Breast epithelium (tissue), 4 donors: Measurements from ENCODE around the gene KLHL24. TPM values are rescaled to one million over a fixed set of nuclear protein-coding genes. Genes with fewer than 3 reads are reported as not detected.
"Not testable (repeated sequence)": the region's sequence is repeated elsewhere in the genome, so short reads cannot be mapped to it uniquely, and the experiment has no call there.

Experiments
- DNase-seq, 2 donors: peaks; one replicate each; pipeline ENCODE4 v3.0.0-alpha.2; 2019; ENCODE audit warnings: low spot score in 2 of 2
- H3K27ac ChIP-seq, 2 donors: fragments of 200-600 bp; sonication (generic) in 1 of 2; one replicate each; pipeline ENCODE4 v1.5.1; 2016 to 2019; ENCODE audit warnings: mild to moderate bottlenecking in 1 of 2
- H3K27me3 ChIP-seq, 2 donors: fragments of 200-600 bp; sonication (generic) in 1 of 2; one replicate each; pipeline versions ENCODE4 v1.5.1 to v1.6.0; 2017 to 2019; ENCODE audit warnings: control low read depth in 1 of 2, mild to moderate bottlenecking in 1 of 2
- H3K36me3 ChIP-seq: fragments of 200-600 bp; one replicate; pipeline ENCODE4 v1.5.1; 2019
- H3K4me1 ChIP-seq, 2 donors: fragments of 200-600 bp; sonication (generic); one replicate each; pipeline ENCODE4 v1.5.1; 2016 to 2019; ENCODE audit warnings: control low read depth in 1 of 2
- H3K4me3 ChIP-seq, 3 donors: fragments of 200-600 bp; sonication (generic); 1 replicate in 2 of 3; 2 replicates in 1 of 3; pipeline ENCODE4 v1.5.1; 2016 to 2019; ENCODE audit warnings: mild to moderate bottlenecking in 3 of 3, moderate library complexity in 2 of 3
- H3K9me3 ChIP-seq, 2 donors: fragments of 200-600 bp; sonication (generic) in 1 of 2; one replicate each; pipeline ENCODE4 v1.5.1; 2016 to 2019; ENCODE audit warnings: control low read depth in 1 of 2
- CTCF ChIP-seq, 3 donors: fragments of 450-650 bp; IDR thresholded peaks; one replicate each; pipeline ENCODE4 v1.5.1; 2016 to 2017; ENCODE audit warnings: antibody characterized with exemption in 3 of 3, mild to moderate bottlenecking in 3 of 3, moderate library complexity in 3 of 3
- POLR2A ChIP-seq: fragments of 450-650 bp; IDR thresholded peaks from one replicate; pipeline ENCODE4 v1.6.1; 2016; ENCODE audit warnings: antibody characterized with exemption, mild to moderate bottlenecking, moderate library complexity
- POLR2AphosphoS5 ChIP-seq, 3 donors: sonication (generic); formaldehyde crosslinking; IDR thresholded peaks; one replicate each; pipeline ENCODE4 v1.6.1; 2017; ENCODE audit warnings: antibody characterized with exemption in 3 of 3
- intact Hi-C: fragments of 100-400 bp; cut with DNase I; formaldehyde crosslinking; loops from one replicate; pipeline ENCODE4 v1.15.1; 2023; ENCODE audit warnings: low total_unique reads
- total RNA-seq, 3 donors: library from RNA; depleted of rRNA; stranded (reverse); fragments of >200 nt; gene quantifications; one replicate each; pipeline ENCODE4 v1.1.0, GENCODE V29; 2016

Gene KLHL24
- total RNA-seq, 3 donors from 2014 or later, result 108 to 184 (median 129) TPM

GRCh38 chr3:183629546-183630301, 5.7 kb upstream of the KLHL24 start:
- Histone ChIP-seq H3K9me3 (no peaks in the 10 kb centered on the region), H3K4me3 (no peak overlapping the region), H3K27ac (no peak overlapping the region), H3K27me3 (no peaks in the 10 kb centered on the region), H3K36me3 (no peaks in the 10 kb centered on the region), H3K4me1 (no peaks in the 10 kb centered on the region)
- intact Hi-C loops, result no loop called here
- no peak for DNase-seq
- TF ChIP-seq POLR2A (no peak), POLR2AphosphoS5 (IDR thresholded peaks at IDR 0.05) (no peak), CTCF (IDR thresholded peaks at IDR 0.05) (no peak)

GRCh38 chr3:183631715-183632114, 3.7 kb upstream of the KLHL24 start:
- intact Hi-C loops, result no loop called here
- Histone ChIP-seq H3K4me3 (no peak overlapping the region), H3K4me1 (peaks cover 0 to 4% of the 10 kb centered on the region in 2 donors), H3K36me3 (no peaks in the 10 kb centered on the region), H3K27me3 (no peaks in the 10 kb centered on the region), H3K9me3 (no peaks in the 10 kb centered on the region), H3K27ac (no peak overlapping the region)
- no peak for TF ChIP-seq POLR2AphosphoS5 (IDR thresholded peaks at IDR 0.05)
- no peak for TF ChIP-seq CTCF (IDR thresholded peaks at IDR 0.05)
- DNase-seq, result no peak

- H3K36me3 ChIP-seq, intact Hi-C loops, H3K27me3 ChIP-seq: not testable (repeated sequence)
Observed at GRCh38 chr3:183632725-183633124, 2.7 kb upstream of the KLHL24 start.

GRCh38 chr3:183634707-183635106, 716 bp upstream of the KLHL24 start:
- H3K27me3 ChIP-seq, result no peaks in the 10 kb centered on the region
- peaks cover 0 to 4% of the 10 kb centered on the region in 2 donors for H3K4me1 ChIP-seq
- DNase-seq, result no peak
- no peaks in the 10 kb centered on the region for H3K36me3 ChIP-seq
- H3K27ac ChIP-seq, result peak overlapping the region; percentile 100
- peak overlapping the region; percentile 97 to 100 (median 100) for H3K4me3 ChIP-seq
- TF ChIP-seq POLR2A (no peak), POLR2AphosphoS5 (IDR thresholded peaks at IDR 0.05) (no peak), CTCF (IDR thresholded peaks at IDR 0.05) (no peak)
- H3K9me3 ChIP-seq, result no peaks in the 10 kb centered on the region
- intact Hi-C loops, result loop anchor here (2.0 kb wide), 1 partner anchor 66 kb away; no protein-coding TSS in a partner anchor

More at GRCh38 chr3:183632725-183633124, 2.7 kb upstream of the KLHL24 start:
- H3K4me3 ChIP-seq, H3K4me1 ChIP-seq, H3K9me3 ChIP-seq, DNase-seq, H3K27ac ChIP-seq: not testable (repeated sequence)

DNA sequence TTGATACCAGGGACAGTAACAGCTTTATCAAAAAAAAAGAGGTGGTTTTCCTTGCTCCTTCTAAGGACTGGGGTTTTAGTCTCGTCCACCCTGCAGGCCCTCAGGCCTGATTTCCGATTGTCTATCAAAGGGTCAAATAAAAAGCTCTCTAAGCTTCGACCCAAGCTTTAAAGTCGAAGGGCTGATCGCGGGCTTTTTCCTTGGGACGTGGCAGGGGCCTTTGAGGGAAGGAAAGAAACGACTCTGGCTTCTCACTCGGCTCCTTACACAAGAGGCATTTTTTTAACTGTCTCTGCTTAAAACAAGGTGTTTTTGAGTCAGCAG, 354 bp upstream of the KLHL24 start:
- H3K4me3 ChIP-seq, result peak overlapping the region; percentile 97 to 100 (median 100)
- TF ChIP-seq CTCF (IDR thresholded peaks at IDR 0.05) (no peak), POLR2AphosphoS5 (IDR thresholded peaks at IDR 0.05) (no peak), POLR2A (no peak)
- intact Hi-C loops, result loop anchor here (2.0 kb wide), 1 partner anchor 66 kb away; no protein-coding TSS in a partner anchor

More for the DNA sequence above, 354 bp upstream of the KLHL24 start:
- no peaks in the 10 kb centered on the region for H3K9me3 ChIP-seq
- H3K27ac ChIP-seq, result peak overlapping the region; percentile 100
- DNase-seq, result no peak
- H3K27me3 ChIP-seq, result no peaks in the 10 kb centered on the region
- no peaks in the 10 kb centered on the region for H3K36me3 ChIP-seq
- peaks cover 0 to 4% of the 10 kb centered on the region in 2 donors for H3K4me1 ChIP-seq
